CD4-positive, alpha-beta T cell treated with Interleukin-4 for 4 hours (primary cell): ENCODE measurements around the gene INPP1.

Source experiments
- DNase-seq: peaks from one replicate; pipeline ENCODE4 v3.0.0-alpha.2; 2020

The INPP1 gene

GRCh38 chr2:190365499-190366204 is 22.3 kb downstream of the INPP1 start:
- DNase-seq: no peak

GRCh38 chr2:190366248-190366753 is 22.9 kb downstream of the INPP1 start:
- DNase-seq: no peak

GRCh38 chr2:190367091-190367490 is 23.7 kb downstream of the INPP1 start:
- no peak for DNase-seq

DNA sequence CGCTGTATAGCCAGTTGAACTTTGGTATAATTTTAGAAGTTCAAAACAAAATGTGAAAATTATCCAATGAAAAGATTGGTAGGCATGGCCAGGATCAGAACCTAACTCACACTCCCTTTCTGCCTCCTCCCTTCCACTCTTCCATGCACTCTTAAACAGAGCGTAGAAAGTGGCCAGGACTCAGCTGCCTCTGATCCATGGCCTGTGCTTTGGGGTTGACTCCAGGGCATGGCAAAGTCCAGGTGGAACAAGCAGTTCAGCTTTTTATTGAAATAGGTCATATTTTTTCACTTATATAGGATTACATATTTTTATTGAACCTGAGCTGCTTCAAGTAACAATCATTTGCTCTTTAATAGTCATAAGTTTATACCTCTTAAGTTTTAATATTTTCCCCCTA is 26.2 kb downstream of the INPP1 start:
- DNase-seq: no peak

- DNase-seq: no peak
Observed at GRCh38 chr2:190376083-190376482, 32.7 kb downstream of the INPP1 start.

- DNase-seq: no peak
Observed at GRCh38 chr2:190376591-190377245, 33.3 kb downstream of the INPP1 start.

DNA sequence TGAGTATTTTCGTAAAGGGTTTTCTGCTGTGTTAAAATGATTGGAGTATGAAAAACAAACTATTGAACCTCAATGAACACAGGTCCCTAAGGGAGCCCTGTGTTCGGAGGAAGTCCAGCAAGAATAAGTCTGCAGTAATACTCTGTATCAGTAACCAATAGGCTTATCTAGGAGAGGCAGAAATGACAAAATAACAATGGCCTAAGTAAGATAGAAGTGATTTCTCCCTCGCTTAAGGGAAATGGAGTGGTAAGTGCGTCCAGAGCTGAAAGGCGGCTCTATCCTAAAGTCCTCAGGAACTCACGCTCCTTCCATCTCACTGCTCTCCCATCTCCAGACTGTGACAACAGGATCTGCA is 35.5 kb downstream of the INPP1 start:
- no peak for DNase-seq

DNA sequence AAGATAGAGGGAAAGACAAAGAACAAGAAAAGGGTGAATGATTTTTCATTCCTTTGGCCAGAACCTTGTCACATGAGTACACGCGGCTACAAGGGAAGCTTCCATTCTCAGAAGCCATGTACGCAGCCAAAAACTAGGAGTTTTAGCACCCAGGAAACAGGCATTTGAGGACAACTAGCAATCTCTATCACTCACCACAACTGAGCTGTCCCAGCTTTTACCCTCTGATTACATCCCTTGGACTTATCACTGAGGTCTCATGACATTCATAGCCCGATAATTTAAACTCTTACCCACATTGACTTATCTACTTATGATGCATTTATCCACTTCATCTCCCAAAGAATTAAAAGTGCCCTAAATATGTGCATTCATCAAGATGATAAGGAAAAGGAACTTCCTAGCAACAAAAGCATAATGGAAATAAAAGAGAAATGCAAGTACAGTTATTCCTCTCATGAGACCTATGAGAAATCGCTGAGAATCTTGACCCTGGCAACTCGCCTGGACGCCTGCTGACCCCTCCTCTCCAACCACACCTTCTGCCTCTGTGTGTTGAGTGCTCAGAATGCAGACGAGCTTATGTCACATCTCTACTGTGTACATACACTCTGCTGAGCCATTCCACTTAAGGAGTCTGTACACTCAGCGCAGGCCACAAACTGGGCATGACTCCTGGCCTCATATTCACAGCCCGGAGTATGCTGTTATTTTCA is 36.0 kb downstream of the INPP1 start:
- no peak for DNase-seq

DNA sequence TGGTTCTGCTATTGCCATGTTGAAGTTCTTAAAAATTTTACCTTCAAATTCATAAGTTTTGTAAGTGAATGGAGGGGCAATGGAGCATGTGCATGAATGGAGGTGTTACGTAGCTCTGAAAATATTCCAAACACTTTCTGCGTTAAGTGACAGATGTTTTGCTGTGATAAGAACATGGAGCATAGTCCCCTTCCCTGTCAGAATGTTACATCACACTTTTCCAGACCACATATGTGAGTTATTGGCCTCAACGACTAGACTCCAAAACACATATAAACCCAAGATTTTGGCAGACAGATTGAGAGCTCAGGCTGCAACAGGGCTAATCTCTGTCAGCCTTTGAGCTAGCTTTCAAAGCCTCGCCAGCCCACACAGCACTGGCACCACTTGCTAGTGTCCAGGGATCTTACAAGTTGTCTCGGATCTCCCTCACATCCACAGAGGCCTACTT is 37.6 kb downstream of the INPP1 start:
- DNase-seq: no peak

- peak; percentile 68 for DNase-seq
Observed at GRCh38 chr2:190382851-190383250, 39.5 kb downstream of the INPP1 start.

DNA sequence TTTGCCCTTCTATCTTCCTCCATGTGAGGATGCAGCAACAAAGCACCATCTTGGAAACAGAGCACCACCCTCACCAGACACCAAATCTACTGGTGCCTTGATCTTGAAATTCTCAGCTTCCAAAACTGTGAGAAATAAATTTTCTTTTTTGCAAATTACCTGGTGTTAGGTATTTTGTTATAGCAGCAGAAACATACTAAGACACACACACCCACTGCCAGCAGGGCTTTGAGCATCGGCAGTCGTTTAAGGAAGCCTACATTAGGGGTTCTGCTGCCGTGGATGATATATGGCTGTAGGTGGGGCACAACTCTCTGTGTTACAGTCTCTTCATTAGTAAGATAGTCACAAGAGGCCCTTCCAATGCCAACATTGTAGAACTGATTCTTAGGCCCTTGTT is 44.0 kb downstream of the INPP1 start:
- DNase-seq: no peak

- DNase-seq: no peak
Observed at GRCh38 chr2:190396271-190396670, 52.9 kb downstream of the INPP1 start.

- DNase-seq: no peak
Observed at GRCh38 chr2:190402986-190403603, 59.7 kb downstream of the INPP1 start.

- DNase-seq: no peak
Observed at GRCh38 chr2:190404487-190404886, 61.1 kb downstream of the INPP1 start.

DNA sequence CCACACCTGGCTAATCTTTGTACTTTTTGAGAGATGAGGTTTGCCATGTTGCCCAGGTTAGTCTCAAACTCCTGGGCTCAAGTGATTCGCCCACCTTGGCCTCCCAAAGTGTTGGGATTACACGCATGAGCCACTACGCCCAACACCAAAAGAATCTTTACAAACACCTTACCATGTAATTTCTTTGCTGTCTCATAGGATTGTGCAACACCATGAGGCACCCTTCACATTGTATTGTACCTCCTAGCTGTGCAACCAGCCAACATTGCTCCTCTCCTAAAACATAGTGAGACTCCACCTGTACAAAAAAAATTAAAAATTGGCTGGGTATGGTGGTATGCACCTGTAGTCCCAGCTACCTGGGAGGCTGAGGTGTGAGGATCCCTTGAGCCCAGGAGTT is 61.7 kb downstream of the INPP1 start:
- DNase-seq: no peak

DNA sequence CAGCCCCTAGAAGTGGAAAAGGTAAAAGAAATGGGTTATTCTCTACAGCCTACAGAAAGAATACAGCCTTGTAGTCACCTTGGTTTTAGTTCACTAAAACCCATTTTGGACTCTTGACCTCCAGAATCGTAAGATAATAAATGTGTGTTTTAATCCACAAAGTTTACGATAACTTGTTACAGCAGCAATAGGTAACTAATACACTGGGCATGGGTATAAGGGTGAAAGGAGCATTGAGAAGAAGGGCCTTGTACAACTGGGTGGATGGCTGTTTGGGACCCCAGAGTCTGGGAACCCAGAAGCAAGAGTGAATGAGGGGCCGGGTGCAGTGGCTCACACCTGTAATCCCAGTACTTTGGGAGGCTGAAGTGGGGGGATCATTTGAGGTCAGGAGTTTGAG is 62.6 kb downstream of the INPP1 start:
- DNase-seq: no peak

- DNase-seq: no peak
Observed at GRCh38 chr2:190406805-190407204, 63.4 kb downstream of the INPP1 start.

- DNase-seq: peak; percentile 80
Observed at GRCh38 chr2:190407246-190407661, 63.9 kb downstream of the INPP1 start.

GRCh38 chr2:190407662-190408537 is 64.5 kb downstream of the INPP1 start, which contains the start of gene MFSD6:
TSS of gene MFSD6 (plus strand) at chr2:190408355. CDS start at chr2:190436030, 27,675 bp downstream.
- DNase-seq: peak; percentile 65

DNA sequence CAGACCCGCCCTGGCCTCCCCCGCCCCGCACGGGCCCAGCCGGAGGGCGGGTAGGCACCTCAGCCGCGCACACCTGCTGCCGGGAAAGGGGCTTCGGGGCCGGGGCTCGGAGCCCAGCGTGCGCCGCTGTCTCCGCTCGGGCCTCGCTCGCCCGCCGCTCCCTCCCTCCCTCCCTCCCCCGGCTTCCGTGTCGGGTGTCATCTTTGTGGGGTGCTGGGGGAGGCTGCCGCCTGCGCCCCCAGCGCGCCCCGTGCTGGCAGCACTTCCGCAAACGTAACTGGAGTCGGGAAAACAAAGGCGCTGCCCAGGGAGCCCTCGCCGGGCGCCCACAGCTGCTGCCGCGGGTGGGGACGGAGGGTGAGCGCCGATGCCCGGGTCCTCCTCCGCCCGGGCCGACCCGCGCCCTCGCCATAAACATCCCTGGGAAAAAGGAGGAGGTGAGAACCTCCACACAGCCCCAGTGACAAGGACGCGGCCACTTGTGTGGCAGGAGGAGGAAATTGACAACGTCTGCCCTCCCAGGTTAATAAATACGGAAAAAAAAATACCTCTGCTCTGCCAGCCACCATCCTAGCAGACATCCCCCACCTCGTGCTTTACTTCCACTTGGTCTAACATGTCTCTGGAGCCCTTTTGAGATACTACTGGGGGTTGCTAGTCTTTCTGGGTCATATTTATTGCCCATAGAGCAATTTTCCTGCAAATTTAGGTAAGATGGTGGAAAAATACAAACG is 65.3 kb downstream of the INPP1 start:
- DNase-seq: peak; percentile 83

- DNase-seq: no peak
Observed at GRCh38 chr2:190409616-190410015, 66.2 kb downstream of the INPP1 start.

DNA sequence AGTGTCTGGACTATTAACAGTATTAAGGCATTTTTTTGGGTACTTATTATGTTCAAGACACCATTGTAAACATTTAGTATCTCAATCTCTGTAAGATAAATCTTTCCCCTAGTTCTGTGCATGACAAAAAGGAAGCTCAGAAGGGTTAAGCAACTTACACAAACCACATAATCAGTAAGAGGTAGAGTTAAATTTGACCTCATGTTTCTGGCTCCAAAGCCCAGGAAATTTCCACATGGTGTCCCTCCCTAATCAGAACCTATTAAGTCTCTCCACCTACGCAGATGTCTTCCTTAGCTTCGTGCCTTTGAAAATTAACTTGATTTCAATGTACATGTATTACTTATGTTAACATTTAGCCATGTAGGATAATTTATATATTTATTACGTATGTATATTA is 66.8 kb downstream of the INPP1 start:
- no peak for DNase-seq
